H1 (cell line): Measurements from ENCODE around the gene FAM25A. TPM values are rescaled to one million over a fixed set of nuclear protein-coding genes. Genes with fewer than 3 reads are reported as not detected.
"Not testable (repeated sequence)": the region's sequence is repeated elsewhere in the genome, so short reads cannot be mapped to it uniquely, and the experiment has no call there.

Experiments
- CTCF ChIA-PET: fragments of 300-600 bp; sonication (Branson Sonifier 250); formaldehyde crosslinking; loops from one replicate; lab custom pipeline; 2021; ENCODE audit not compliant: partially characterized antibody; lab: Charles Lee
- POLR2A ChIA-PET: fragments of 300-600 bp; sonication (Branson Sonifier 250); formaldehyde crosslinking; loops from one replicate; lab custom pipeline; 2021; ENCODE audit warnings: inconsistent platforms; ENCODE audit not compliant: partially characterized antibody; lab: Charles Lee
- DNase-seq, 2 experiments: peaks; one replicate each; pipeline versions ENCODE4 v3.0.0 to v3.0.0-alpha.2; 2010 to 2022; ENCODE audit warnings: low spot score in 2 of 2, low read depth in 1 of 2, mixed read lengths in 1 of 2
- FAIRE-seq: peaks from 2 replicates; lab custom pipeline; 2011; peaks lifted over from hg19 to GRCh38; lab: Jason Lieb, UNC
- H2AFZ ChIP-seq: 2 replicates; pipeline ENCODE4 v1.8.1; 2012; ENCODE audit warnings: low read length, inconsistent platforms
- H2AK5ac ChIP-seq: 2 replicates; pipeline ENCODE4 v1.6.1; 2013; ENCODE audit warnings: low read depth, low read length
- H2BK120ac ChIP-seq: replicated peaks from 2 replicates; pipeline ENCODE3; 2013; ENCODE audit warnings: low read depth, low read length, inconsistent platforms
- H2BK12ac ChIP-seq: 2 replicates; pipeline ENCODE4 v1.6.1; 2013; ENCODE audit warnings: low read depth, low read length
- H2BK15ac ChIP-seq: 2 replicates; pipeline ENCODE4 v1.6.1; 2013; ENCODE audit warnings: low read length
- H2BK20ac ChIP-seq: 2 replicates; pipeline ENCODE4 v1.6.1; 2013; ENCODE audit warnings: low read length
- H2BK5ac ChIP-seq: 2 replicates; pipeline ENCODE4 v1.6.1; 2013; ENCODE audit warnings: low read depth, low read length
- H3K14ac ChIP-seq: 2 replicates; pipeline ENCODE4 v1.6.1; 2013; ENCODE audit warnings: inconsistent platforms; ENCODE audit not compliant: insufficient read length
- H3K18ac ChIP-seq: 2 replicates; pipeline ENCODE4 v1.6.1; 2013; ENCODE audit warnings: low read length; ENCODE audit errors: extremely low read depth
- H3K23ac ChIP-seq: 2 replicates; pipeline ENCODE4 v1.6.1; 2013; ENCODE audit warnings: inconsistent platforms; ENCODE audit not compliant: insufficient read length
- H3K23me2 ChIP-seq: 2 replicates; pipeline ENCODE4 v1.6.1; 2013; ENCODE audit warnings: low read depth, low read length
- H3K27ac ChIP-seq: 2 replicates; pipeline ENCODE4 v1.6.1; 2011; ENCODE audit warnings: low read depth, low read length, inconsistent platforms
- H3K27me3 ChIP-seq, 4 experiments: replicated peaks in 1 of 4; 1 replicate in 1 of 4; 2 replicates in 3 of 4; pipeline versions ENCODE4 v1.6.1 to v1.8.1; 2011 to 2013; ENCODE audit warnings: low read length in 3 of 4, mild to moderate bottlenecking in 3 of 4, inconsistent platforms in 2 of 4, mixed read lengths in 2 of 4, moderate library complexity in 1 of 4; ENCODE audit not compliant: control insufficient read depth in 3 of 4, insufficient read depth in 3 of 4; ENCODE audit errors: extremely low read depth in 1 of 4
- H3K36me3 ChIP-seq, 4 experiments: 2 replicates each; pipeline versions ENCODE4 v1.6.1 to v1.8.1; 2011 to 2013; ENCODE audit warnings: mild to moderate bottlenecking in 4 of 4, low read length in 3 of 4, moderate library complexity in 2 of 4, control low read depth in 1 of 4, inconsistent platforms in 1 of 4; ENCODE audit not compliant: insufficient read depth in 4 of 4, control insufficient read depth in 2 of 4
- H3K4ac ChIP-seq: replicated peaks from 2 replicates; pipeline ENCODE3; 2013; ENCODE audit warnings: low read length, low read depth, mixed read lengths, inconsistent platforms; ENCODE audit not compliant: insufficient read length
- H3K4me1 ChIP-seq, 4 experiments: replicated peaks in 1 of 4; 1 replicate in 1 of 4; 2 replicates in 3 of 4; pipeline versions ENCODE4 v1.6.1 to v1.8.1; 2011 to 2013; ENCODE audit warnings: low read length in 3 of 4, inconsistent platforms in 2 of 4, mixed read lengths in 1 of 4; ENCODE audit not compliant: insufficient read depth in 4 of 4, control insufficient read depth in 3 of 4
- H3K4me2 ChIP-seq, 2 experiments: 2 replicates each; pipeline versions ENCODE4 v1.6.1 to v1.8.1; 2011 to 2013; ENCODE audit warnings: low read depth in 2 of 2, low read length in 2 of 2, control low read depth in 1 of 2, inconsistent platforms in 1 of 2, mild to moderate bottlenecking in 1 of 2; ENCODE audit not compliant: insufficient read depth in 1 of 2
- H3K4me3 ChIP-seq, 4 experiments: fragments of 200-600, 300-600 bp in 1 of 4; sonication (generic), shearing (Covaris generic), sonication (Bioruptor Twin) in 1 of 4; 2 replicates each; pipeline versions ENCODE4 v1.5.1 to v1.8.1; 2011 to 2016; ENCODE audit warnings: low read length in 4 of 4, low read depth in 3 of 4, control low read depth in 2 of 4, inconsistent platforms in 2 of 4, mild to moderate bottlenecking in 2 of 4, mixed read lengths in 1 of 4, moderate library complexity in 1 of 4; ENCODE audit not compliant: insufficient read depth in 2 of 4; ENCODE audit errors: extremely low read depth in 1 of 4
- H3K56ac ChIP-seq: replicated peaks from 2 replicates; pipeline ENCODE3; 2013; ENCODE audit warnings: low read depth, mild to moderate bottlenecking, mixed read lengths, low read length, inconsistent platforms; ENCODE audit not compliant: insufficient read length
- H3K79me1 ChIP-seq: 2 replicates; pipeline ENCODE4 v1.6.1; 2013; ENCODE audit warnings: low read depth, low read length, control low read depth
- H3K79me2 ChIP-seq, 2 experiments: 2 replicates each; pipeline versions ENCODE4 v1.6.1 to v1.8.1; 2012 to 2013; ENCODE audit warnings: low read length in 2 of 2, mild to moderate bottlenecking in 2 of 2, inconsistent platforms in 1 of 2; ENCODE audit not compliant: insufficient read depth in 2 of 2, control insufficient read depth in 1 of 2
- H3K9ac ChIP-seq, 4 experiments: replicated peaks in 1 of 4; 1 replicate in 1 of 4; 2 replicates in 3 of 4; pipeline versions ENCODE4 v1.6.1 to v1.8.1; 2011 to 2013; ENCODE audit warnings: low read depth in 3 of 4, low read length in 3 of 4, control low read depth in 2 of 4, mild to moderate bottlenecking in 2 of 4, moderate library complexity in 2 of 4, inconsistent platforms in 1 of 4; ENCODE audit errors: extremely low read depth in 1 of 4
- H3K9me3 ChIP-seq, 2 experiments: 2 replicates each; pipeline versions ENCODE4 v1.6.1 to v1.8.1; 2012 to 2013; ENCODE audit warnings: mild to moderate bottlenecking in 2 of 2, moderate library complexity in 2 of 2, control low read depth in 1 of 2, inconsistent platforms in 1 of 2, low read depth in 1 of 2, low read length in 1 of 2, mixed read lengths in 1 of 2; ENCODE audit not compliant: insufficient read depth in 2 of 2
- H4K20me1 ChIP-seq, 2 experiments: replicated peaks in 1 of 2; 2 replicates each; pipeline versions ENCODE3 to v1.8.1; 2011 to 2013; ENCODE audit warnings: inconsistent platforms in 2 of 2, low read length in 2 of 2, mild to moderate bottlenecking in 1 of 2; ENCODE audit not compliant: insufficient read depth in 2 of 2, control insufficient read depth in 1 of 2
- H4K5ac ChIP-seq: 2 replicates; pipeline ENCODE4 v1.6.1; 2013; ENCODE audit warnings: low read length, low read depth, mixed read lengths, inconsistent platforms; ENCODE audit not compliant: insufficient read length
- H4K8ac ChIP-seq: 2 replicates; pipeline ENCODE4 v1.8.0; 2013; ENCODE audit warnings: mild to moderate bottlenecking, moderate library complexity, low read length, inconsistent platforms; ENCODE audit not compliant: insufficient read depth; ENCODE audit errors: extremely low read depth
- H4K91ac ChIP-seq: replicated peaks from 2 replicates; pipeline ENCODE3; 2013; ENCODE audit warnings: low read length, mixed read lengths, inconsistent platforms; ENCODE audit not compliant: insufficient read length
- WGBS, 2 experiments: shearing (Covaris generic) in 1 of 2; methylation state at CpG; one replicate each; pipeline versions ENCODE4 v1.1.6 to v1.1.7; 2013 to 2015; ENCODE audit warnings: low lambda C conversion rate in 2 of 2, mixed read lengths in 2 of 2, inconsistent platforms in 1 of 2, low coverage in 1 of 2, missing lambda C conversion rate in 1 of 2; ENCODE audit not compliant: insufficient replicate concordance in 2 of 2, insufficient coverage in 1 of 2, insufficient read length in 1 of 2; ENCODE audit errors: extremely low coverage in 1 of 2, missing lambda C conversion rate in 1 of 2; 5-methylcytosine and 5-hydroxymethylcytosine counted together
- polyA plus RNA-seq, 7 experiments: library from polyadenylated mRNA; depleted of rRNA in 3 of 7; stranded (reverse) in 5 of 7; unstranded in 2 of 7; fragments of >200 nt in 5 of 7; fragments of 200-250 nt in 2 of 7; gene quantifications; 1 replicate in 5 of 7; 2 replicates in 1 of 7; 4 replicates in 1 of 7; pipeline versions ENCODE4 v1.2.1 to v1.2.3, GENCODE V29; 2011 to 2013; ENCODE audit warnings: missing spikeins in 2 of 7, mixed read lengths in 2 of 7
- total RNA-seq: library from RNA; stranded (reverse); fragmentation: NEBNext Ultra II Directional; extraction: Animal tissue kit (Norgen Biotek cat#: 25700); gene quantifications from 2 replicates; pipeline ENCODE4 v1.2.1, GENCODE V29; 2021

Gene FAM25A
- total and polyA plus RNA-seq, 2 of the 8 experiments (the other 6 are each of a cell fraction or from before 2014, with no cell fraction given) = not detected

DNA sequence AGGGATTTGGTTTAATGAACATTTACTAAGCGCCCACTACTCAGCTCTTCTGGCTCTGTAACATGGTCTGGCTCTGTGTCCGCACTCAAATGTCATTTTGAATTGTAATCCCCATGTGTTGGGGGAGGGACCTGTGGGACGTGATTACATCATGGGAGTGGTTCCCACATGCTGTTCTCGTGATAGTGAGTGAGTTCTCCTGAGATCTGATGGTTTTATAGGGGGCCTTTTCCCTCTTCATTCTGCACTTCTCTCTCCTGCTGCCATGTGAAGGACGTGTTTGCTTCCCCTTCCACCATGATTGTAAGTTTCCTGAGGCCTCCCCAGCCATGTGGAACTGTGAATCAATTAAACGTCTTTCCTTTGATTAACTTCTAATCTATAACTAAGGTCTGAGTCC lies 39.1 kb upstream of the FAM25A start:
- not testable (repeated sequence) for H2AK5ac ChIP-seq, H2BK12ac ChIP-seq, H2AFZ ChIP-seq, H4K20me1 ChIP-seq, H3K23me2 ChIP-seq, H3K4me1 ChIP-seq, H4K8ac ChIP-seq, H3K4me3 ChIP-seq, H3K56ac ChIP-seq, H3K36me3 ChIP-seq, H3K18ac ChIP-seq, H2BK120ac ChIP-seq, H3K14ac ChIP-seq, H2BK20ac ChIP-seq, H3K9ac ChIP-seq, FAIRE-seq, H2BK5ac ChIP-seq, H3K79me2 ChIP-seq, H3K27ac ChIP-seq, H3K27me3 ChIP-seq, H3K4me2 ChIP-seq, H2BK15ac ChIP-seq, H4K91ac ChIP-seq, H3K23ac ChIP-seq, DNase-seq, H3K4ac ChIP-seq, H3K79me1 ChIP-seq, H4K5ac ChIP-seq, H3K9me3 ChIP-seq
- ChIA-PET CTCF (interaction anchor here (1.5 to 2.8 kb wide), 3 partner anchors 13 to 36 kb away, joined by 3 to 12 read pairs (median 8); partner anchors contain the start of gene ADIRF), POLR2A (interaction anchor here (2.5 kb wide), 1 partner anchor 11 kb away, joined by 5 read pairs; no protein-coding TSS in a partner anchor)
- 83% methylated on average over 6 of the region's 6 CpGs; no CpG with 5 or more reads in 1 of the 2 experiments for WGBS, 2 experiments
